ENCODE data around the gene WWOX. TPM values are rescaled to one million over a fixed set of nuclear protein-coding genes. Genes with fewer than 3 reads are reported as not detected.

The WWOX gene
- total RNA-seq, 4 donors from 2014 or later: 135 to 209 (median 159) TPM

DNA sequence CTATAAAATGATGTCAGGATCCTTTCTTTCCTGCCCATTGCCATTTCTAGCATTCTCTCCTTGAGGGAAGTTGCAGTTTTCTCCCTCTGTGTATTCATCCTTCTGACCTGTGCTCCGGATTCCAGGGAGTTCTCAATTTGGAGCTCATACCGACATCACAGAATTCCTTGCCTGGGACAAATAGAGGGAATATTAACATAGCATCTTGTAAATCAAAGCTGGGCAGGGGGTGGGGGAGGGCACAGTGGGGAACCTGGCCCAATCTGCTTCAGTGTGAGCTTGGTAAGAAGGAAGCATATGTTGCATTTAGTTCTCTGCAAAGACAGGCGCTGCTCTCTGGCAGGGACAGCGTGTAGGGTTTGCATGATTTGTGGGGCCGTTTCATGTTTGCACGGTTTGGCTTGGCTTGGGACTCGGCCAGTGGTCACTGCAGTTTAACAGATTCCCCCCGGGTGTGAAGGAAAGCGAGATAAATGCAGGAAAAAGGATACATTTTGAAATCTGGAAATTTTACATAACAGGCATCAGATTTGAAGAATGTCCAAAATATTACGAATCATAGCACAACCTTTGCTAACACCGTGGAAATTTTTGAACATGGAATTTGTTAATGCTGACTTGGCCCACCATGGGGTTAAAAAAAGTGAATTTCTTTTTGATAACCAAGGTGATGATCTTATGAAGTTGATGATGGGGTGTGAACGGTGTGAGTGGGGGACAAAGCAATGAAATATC, 178.0 kb downstream of the WWOX start:
- no peak for TF ChIP-seq POLR2A (IDR thresholded peaks at IDR 0.05)
- TF ChIP-seq, protein P1, sequence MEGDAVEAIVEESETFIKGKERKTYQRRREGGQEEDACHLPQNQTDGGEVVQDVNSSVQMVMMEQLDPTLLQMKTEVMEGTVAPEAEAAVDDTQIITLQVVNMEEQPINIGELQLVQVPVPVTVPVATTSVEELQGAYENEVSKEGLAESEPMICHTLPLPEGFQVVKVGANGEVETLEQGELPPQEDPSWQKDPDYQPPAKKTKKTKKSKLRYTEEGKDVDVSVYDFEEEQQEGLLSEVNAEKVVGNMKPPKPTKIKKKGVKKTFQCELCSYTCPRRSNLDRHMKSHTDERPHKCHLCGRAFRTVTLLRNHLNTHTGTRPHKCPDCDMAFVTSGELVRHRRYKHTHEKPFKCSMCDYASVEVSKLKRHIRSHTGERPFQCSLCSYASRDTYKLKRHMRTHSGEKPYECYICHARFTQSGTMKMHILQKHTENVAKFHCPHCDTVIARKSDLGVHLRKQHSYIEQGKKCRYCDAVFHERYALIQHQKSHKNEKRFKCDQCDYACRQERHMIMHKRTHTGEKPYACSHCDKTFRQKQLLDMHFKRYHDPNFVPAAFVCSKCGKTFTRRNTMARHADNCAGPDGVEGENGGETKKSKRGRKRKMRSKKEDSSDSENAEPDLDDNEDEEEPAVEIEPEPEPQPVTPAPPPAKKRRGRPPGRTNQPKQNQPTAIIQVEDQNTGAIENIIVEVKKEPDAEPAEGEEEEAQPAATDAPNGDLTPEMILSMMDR (IDR thresholded peaks at IDR 0.05): no peak
- no peaks in the 10 kb centered on the region for H3K36me3 ChIP-seq
- no peaks in the 10 kb centered on the region for H3K4me1 ChIP-seq
- no peaks in the 10 kb centered on the region for H3K27me3 ChIP-seq
- H3K27ac ChIP-seq: no peak overlapping the region
- 67 to 73% methylated on average over 12 of the region's 12 CpGs for WGBS, 2 donors
- intact Hi-C loops (cut with DNase I): no loop called here
- no peak for DNase-seq
- H3K9me3 ChIP-seq: no peaks in the 10 kb centered on the region
- H3K4me3 ChIP-seq (replicated peaks in 1 of 3): no peak overlapping the region

DNA sequence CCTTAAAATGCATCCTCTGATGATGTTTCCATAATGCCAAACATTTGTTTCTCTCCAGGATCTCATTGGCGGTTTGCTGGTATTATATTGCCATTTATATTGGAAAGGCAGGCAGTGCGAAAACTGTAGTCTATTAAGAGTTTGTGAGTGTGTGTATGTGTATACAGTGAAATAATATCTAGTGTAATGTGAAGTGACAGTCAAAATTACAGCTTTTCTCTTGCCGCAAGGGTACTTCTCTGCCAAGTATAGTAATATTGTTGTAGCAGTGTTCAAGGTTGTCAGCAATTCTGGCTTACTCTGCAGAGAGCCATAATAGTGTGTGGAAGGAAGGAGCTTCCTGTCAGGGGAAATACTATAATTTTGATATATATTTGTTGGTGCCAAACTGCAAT, 178.6 kb downstream of the WWOX start:
- no peak overlapping the region for H3K4me3 ChIP-seq (replicated peaks in 1 of 3)
- no peaks in the 10 kb centered on the region for H3K36me3 ChIP-seq
- TF ChIP-seq, protein P1 (IDR thresholded peaks at IDR 0.05): no peak
- DNase-seq: no peak
- no peak overlapping the region for H3K27ac ChIP-seq
- intact Hi-C loops (cut with DNase I): no loop called here
- no peaks in the 10 kb centered on the region for H3K4me1 ChIP-seq
- 88 to 91% methylated on average over 3 of the region's 3 CpGs for WGBS, 2 donors
- no peaks in the 10 kb centered on the region for H3K9me3 ChIP-seq
- no peaks in the 10 kb centered on the region for H3K27me3 ChIP-seq

DNA sequence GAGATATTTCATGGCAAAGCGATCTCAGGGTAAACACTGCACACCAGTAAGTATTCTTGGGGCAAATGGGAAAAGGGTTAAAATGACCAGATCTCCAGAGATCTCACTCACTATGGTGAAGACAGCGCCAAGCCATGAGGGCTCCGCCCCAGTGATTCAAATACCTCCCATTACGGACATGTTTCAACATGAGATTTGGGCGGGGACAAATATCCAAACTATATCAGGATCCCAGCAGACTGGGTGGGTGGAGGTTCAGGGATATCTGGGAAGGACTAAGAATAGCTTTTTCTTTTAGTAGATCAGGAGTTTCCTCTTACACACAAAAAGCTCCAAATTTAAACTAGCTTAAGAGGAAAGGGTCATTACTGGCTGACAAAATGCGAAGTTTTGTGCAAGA, 181.7 kb downstream of the WWOX start:
- Histone ChIP-seq H3K36me3 (no peaks in the 10 kb centered on the region), H3K27ac (no peak overlapping the region), H3K27me3 (no peaks in the 10 kb centered on the region), H3K9me3 (no peaks in the 10 kb centered on the region), H3K4me1 (no peaks in the 10 kb centered on the region), H3K4me3 (replicated peaks in 1 of 3) (no peak overlapping the region)
- no peak for DNase-seq
- intact Hi-C loops (cut with DNase I): no loop called here
- WGBS, 2 donors: 56 to 84% methylated on average over 6 of the region's 6 CpGs
- TF ChIP-seq, protein P1 (IDR thresholded peaks at IDR 0.05): no peak
- no peak for TF ChIP-seq POLR2A (IDR thresholded peaks at IDR 0.05)

DNA sequence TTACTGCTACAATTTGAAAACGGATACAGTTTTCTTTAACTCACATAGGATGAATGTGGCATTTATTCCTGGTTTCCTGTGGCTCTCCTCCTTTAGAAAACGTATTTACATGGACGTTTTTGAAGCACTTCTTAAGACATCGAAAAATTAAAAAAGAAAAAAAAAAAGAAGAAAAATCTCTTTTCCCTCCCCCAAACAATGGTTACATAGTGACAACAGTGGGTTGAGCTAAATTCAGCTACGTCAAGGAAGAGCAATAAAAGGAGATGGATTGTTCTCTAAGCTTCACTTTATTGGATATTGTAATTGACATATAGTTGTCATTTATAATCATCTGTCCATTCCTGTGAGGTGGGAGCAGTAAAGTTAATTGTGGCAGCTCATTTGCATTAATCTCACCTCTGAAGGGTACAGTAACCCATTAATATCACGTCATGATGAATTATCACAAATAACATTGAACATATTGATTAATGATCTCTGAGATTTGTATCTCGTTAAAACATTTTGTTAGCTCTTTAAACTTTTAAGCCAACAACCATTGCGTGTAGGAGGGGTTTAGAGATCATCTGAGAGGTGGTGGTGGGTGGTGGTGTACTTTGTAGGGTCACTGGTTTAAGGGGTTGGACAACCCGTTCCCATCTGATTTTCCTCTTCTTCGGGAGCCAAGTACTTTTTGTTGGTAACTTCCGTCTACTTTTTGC, 184.2 kb downstream of the WWOX start:
- peaks cover 0 to 1% of the 10 kb centered on the region in 2 donors for H3K4me1 ChIP-seq
- H3K27me3 ChIP-seq: no peaks in the 10 kb centered on the region
- intact Hi-C loops (cut with DNase I): no loop called here
- WGBS, 2 donors: 92 to 94% methylated on average over 11 of the region's 11 CpGs
- no peak for DNase-seq
- no peak overlapping the region for H3K27ac ChIP-seq
- H3K4me3 ChIP-seq (replicated peaks in 1 of 3): no peak overlapping the region
- H3K9me3 ChIP-seq: no peaks in the 10 kb centered on the region
- no peaks in the 10 kb centered on the region for H3K36me3 ChIP-seq
- TF ChIP-seq POLR2A (IDR thresholded peaks at IDR 0.05): no peak
- TF ChIP-seq, protein P1 (IDR thresholded peaks at IDR 0.05): no peak

DNA sequence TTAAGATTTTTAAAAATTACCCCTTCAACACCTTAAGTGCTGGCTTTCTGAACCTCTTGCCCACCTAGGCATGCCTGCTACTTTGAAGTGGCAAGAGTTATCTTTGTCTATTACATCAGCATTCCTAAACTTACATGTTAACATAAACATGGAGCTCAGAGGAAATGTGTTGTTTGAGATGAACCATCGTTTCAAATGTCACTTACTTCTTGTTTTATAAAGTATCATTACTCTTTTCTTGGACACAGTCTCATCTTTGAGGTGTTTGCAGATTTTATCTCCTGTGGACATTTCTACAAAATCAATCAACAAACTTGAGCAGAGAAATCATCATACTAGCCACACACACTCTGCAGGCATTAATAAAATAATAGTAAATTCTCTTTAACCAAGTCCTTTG, 184.9 kb downstream of the WWOX start:
- Histone ChIP-seq H3K4me1 (peaks cover 5 to 8% of the 10 kb centered on the region in 2 donors), H3K9me3 (no peaks in the 10 kb centered on the region), H3K27me3 (no peaks in the 10 kb centered on the region), H3K36me3 (no peaks in the 10 kb centered on the region), H3K4me3 (replicated peaks in 1 of 3) (no peak overlapping the region), H3K27ac (no peak overlapping the region)
- TF ChIP-seq POLR2A (IDR thresholded peaks at IDR 0.05): no peak
- WGBS, 2 donors: 63 to 67% methylated on average over 1 of the region's 1 CpG
- intact Hi-C loops (cut with DNase I): no loop called here
- no peak for DNase-seq

Data from thyroid gland (tissue), 4 donors.